Hematopoietic multipotent progenitor cell treated with erythropoietin and hydrocortisone succinate and interleukin-3 and kit ligand, for 15 days (in vitro differentiated cells): ENCODE measurements around the gene CLCNKB.

ENCODE experiments used
- DNase-seq: peaks from one replicate; pipeline ENCODE4 v3.0.0-alpha.2; 2015; ENCODE audit warnings: low spot score

CLCNKB gene

GRCh38 chr1:16076031-16076864, 32.7 kb downstream of the CLCNKB start:
- DNase-seq, result no peak

- DNase-seq, result no peak
These were observed 33.3 kb downstream of the CLCNKB start for GRCh38 chr1:16076865-16077238.

- DNase-seq, result no peak
These were observed 34.0 kb downstream of the CLCNKB start for GRCh38 chr1:16077406-16078245.

DNA sequence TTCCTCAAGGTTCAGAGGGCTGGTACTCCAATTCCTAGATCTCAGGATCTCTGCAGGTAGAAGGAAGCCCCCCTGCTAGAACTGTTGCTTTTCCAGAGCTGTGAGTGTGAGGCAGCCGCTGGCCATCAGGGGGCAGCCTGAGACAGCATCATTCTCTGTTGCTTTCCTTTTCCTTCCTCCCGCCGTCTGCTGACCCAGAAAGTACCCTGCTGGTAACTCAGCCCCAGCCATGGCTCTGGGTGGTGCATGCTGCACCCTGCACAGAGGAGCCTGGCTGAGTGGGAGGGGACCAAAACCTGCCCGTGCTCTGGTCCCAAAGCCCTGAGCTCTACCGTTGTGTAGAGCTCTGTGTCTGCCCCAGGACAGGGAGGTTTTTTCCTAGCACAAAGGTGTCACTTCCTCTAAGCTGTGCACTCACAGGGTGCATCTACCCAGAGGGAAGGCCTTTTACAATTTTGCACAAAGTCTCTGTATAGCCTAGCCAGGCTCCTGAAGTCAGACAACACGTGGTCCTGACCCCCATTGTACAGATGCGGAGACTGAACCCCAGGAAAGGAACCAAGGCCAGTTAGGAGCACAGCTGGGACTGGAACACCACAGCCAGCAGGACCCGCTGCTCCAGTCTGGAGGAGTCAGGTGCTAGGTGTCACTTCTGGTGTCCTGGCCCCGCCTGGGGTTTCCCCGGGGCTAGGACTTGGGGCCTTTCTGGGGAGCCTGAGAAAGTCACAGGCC, 35.5 kb downstream of the CLCNKB start:
- peak; percentile 64 for DNase-seq

DNA sequence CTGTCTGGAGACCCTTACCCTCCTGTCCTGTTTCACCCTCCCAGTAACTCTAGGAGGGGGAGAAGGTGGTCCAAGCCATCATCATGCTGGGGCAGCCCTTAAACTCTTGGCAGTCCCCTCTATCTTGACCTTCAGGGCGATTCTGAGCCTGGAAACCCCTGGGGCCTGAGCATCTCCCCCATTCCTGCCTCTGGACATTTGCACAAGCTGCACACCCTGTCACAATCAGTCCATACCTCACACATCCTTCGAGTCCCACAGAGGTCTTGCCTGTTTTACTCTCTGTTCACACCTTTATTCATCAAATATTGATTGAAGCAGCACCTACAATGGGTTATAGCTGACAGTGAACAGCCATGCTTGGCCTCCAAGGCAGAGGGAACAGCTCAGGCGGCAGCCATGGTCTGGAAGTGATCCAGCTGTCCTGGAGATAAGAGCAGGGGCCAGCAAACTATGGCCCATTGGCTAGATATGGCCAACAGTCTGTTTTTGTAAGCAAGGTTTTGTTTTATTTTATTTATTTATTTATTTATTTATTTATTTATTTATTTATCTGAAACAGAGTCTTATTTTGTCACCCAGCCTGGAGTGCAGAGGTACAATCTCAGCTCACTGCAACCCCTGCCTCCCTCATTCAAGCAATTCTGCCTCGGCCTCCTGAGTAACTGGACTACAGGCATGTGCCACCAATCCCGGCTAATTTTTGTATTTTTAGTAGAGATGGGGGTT, 37.0 kb downstream of the CLCNKB start:
- DNase-seq, result no peak

- no peak for DNase-seq
These were observed 38.1 kb downstream of the CLCNKB start for GRCh38 chr1:16081636-16082035.

- DNase-seq, result peak; percentile 79
These were observed 38.9 kb downstream of the CLCNKB start for GRCh38 chr1:16082283-16083038.

- no peak for DNase-seq
These were observed 39.9 kb downstream of the CLCNKB start for GRCh38 chr1:16083486-16083885.

DNA sequence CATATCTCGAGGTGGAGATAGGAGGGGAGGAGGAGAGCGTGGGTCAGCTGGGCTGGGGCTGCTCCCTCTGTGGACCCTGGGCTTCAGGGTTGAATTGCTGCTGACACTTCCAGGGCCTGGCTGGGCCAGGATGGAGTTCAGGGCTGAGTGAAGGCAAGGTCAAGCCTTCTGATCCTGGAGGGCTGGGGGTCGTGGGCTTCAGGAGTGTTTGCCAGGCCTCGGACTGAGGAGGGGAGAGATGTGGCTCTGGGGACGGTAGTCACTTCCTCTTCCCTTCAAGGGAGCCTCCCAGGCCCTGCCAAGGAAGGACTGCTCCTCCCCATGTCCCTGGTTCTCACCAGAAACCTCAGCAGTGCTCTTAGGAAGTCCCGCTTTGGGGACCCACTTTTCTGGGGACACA, 41.9 kb downstream of the CLCNKB start:
- no peak for DNase-seq

DNA sequence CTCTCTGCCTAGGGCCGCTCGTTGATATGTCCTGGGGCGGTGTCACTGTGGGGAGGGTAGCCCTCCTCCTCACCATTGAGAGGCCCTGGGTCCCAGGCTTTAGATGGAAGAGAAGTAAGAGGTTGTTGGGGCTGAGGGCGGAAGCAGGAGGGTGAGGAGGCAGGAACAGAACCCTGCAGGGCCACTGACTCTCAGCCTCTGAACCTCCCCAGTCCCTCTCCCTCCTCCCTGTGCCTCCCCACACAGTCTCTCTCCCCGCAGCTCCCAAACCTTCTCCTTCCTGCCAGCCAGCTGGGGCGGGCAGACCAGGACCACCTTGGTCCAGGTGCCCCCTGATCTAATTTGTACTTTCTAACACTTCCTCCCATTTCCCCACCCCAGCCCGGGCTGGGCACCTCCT, 44.2 kb downstream of the CLCNKB start:
- DNase-seq, result no peak

- DNase-seq, result no peak
These were observed 44.8 kb downstream of the CLCNKB start for GRCh38 chr1:16088351-16088911.

- DNase-seq, result no peak
These were observed 45.4 kb downstream of the CLCNKB start for GRCh38 chr1:16088996-16089395.

DNA sequence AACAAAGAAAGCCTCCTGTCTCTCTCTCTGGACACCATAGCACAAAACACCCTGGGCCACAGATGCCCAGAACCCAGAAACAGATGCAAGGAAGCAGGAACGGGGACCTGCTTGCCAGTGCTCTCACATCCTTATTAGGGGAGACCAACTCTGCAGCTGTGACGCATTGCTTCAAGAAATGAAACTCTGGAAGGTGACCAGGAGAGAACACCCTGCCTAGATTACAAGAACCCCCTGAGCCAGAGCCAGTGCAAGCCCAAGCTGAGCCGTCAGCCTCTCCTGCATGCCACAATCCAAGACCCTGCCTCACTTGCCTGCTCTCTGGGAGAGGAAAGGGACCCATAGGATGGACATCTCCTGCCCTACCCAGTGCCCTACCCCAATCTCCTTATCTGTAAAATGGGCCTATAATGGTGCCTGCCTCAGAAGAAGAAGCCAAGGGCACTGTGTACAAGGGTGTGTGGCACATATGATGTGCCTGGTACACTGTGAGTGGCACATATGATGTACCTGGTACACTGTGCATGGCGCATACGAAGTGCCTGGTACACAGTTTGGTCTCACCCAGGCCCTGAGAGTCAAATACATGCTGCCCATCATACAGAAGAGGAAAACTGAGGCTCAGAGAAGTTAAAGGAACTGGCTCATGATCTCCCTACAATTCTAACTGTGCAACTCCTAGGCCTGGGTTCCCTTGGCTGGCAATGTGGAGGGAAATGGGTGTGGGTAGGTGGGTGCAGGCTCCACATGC, 46.7 kb downstream of the CLCNKB start:
- no peak for DNase-seq

DNA sequence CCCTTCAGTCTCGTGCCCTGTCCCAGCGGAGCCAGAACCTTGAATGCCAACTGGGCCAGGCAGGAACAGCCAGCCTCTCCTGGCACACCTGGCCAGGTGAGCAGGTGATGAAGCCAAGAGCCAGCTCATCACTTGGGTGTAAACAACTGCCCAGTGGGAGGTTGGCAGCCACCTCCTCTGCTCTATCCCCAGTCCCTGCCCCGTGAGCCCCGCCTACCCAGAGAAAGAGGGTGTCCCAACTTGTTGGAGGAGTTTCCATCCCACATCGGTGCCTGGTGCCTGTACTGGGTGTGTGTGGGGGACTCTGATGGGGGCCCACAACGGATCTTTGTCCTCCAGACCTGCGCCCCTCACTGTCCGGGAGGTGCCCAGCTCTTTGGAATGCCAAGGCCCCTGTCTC, 47.7 kb downstream of the CLCNKB start:
- no peak for DNase-seq

GRCh38 chr1:16092097-16092922, 48.7 kb downstream of the CLCNKB start:
- DNase-seq, result no peak

GRCh38 chr1:16092923-16093511, 49.4 kb downstream of the CLCNKB start:
- no peak for DNase-seq

DNA sequence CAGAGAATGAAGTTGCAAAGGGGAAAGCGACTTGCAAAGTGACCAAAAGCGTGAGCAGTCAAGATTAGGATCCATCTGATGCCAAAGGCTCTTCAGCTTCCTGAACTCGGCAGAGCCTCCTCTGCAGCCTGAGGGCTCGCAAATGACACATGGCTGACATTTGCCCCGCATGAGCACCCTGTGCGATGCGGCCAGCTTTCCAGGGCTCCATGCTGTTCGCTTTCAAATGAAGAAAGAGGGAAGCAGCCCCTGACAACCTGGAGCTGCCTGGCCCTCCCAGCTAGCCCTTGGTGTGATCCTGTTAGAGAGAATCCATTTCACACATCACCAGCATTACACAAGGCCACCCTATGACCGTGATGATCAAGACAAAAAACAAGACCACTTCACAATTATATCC, 50.0 kb downstream of the CLCNKB start:
- no peak for DNase-seq

- no peak for DNase-seq
These were observed 51.0 kb downstream of the CLCNKB start for GRCh38 chr1:16094453-16095158.
